Stimulated activated CD8-positive, alpha-beta memory T cell treated with anti-CD3 and anti-CD28 coated beads, Interleukin-7, amount 100 ng/mL, for 24 hours (primary cell): ENCODE results near the gene ODF2L.

ENCODE experiments used
- DNase-seq: peaks from one replicate; pipeline ENCODE4 v3.0.0-alpha.2; 2020; ENCODE audit warnings: low read depth

ODF2L gene

GRCh38 chr1:86395751-86396497, at the start of gene ODF2L:
Gene ODF2L, minus strand, starts transcription at chr1:86396323. Its CDS starts 9,296 bp downstream, at chr1:86387027.
- DNase-seq = peak; percentile 79

GRCh38 chr1:86445919-86446318, 49.8 kb upstream of the ODF2L start:
- DNase-seq = no peak

- no peak for DNase-seq
These were observed 45.9 kb upstream of the ODF2L start for GRCh38 chr1:86441997-86442396.

- no peak for DNase-seq
These were observed 45.5 kb upstream of the ODF2L start for GRCh38 chr1:86441581-86441980.

- no peak for DNase-seq
These were observed 39.9 kb upstream of the ODF2L start for GRCh38 chr1:86436041-86436440.

- no peak for DNase-seq
These were observed 39.2 kb upstream of the ODF2L start for GRCh38 chr1:86435327-86435726.

- no peak for DNase-seq
These were observed 37.9 kb upstream of the ODF2L start for GRCh38 chr1:86434059-86434458.

- no peak for DNase-seq
These were observed 34.3 kb upstream of the ODF2L start for GRCh38 chr1:86430376-86430775.

- no peak for DNase-seq
These were observed 33.7 kb upstream of the ODF2L start for GRCh38 chr1:86429835-86430234.

- DNase-seq = no peak
These were observed 33.1 kb upstream of the ODF2L start for GRCh38 chr1:86429122-86429725.

- DNase-seq = no peak
These were observed 27.8 kb upstream of the ODF2L start, which contains the start of gene CLCA2 for GRCh38 chr1:86423873-86424272. Gene CLCA2, plus strand, starts transcription at chr1:86424171. Its CDS starts 77 bp downstream, at chr1:86424248.

- no peak for DNase-seq
These were observed 27.4 kb upstream of the ODF2L start for GRCh38 chr1:86423473-86423872.

GRCh38 chr1:86421601-86422280, 25.6 kb upstream of the ODF2L start:
- no peak for DNase-seq

- DNase-seq = no peak
These were observed 23.3 kb upstream of the ODF2L start for GRCh38 chr1:86419277-86419903.

GRCh38 chr1:86416343-86416742, 20.2 kb upstream of the ODF2L start:
- no peak for DNase-seq

- no peak for DNase-seq
These were observed 14.8 kb upstream of the ODF2L start for GRCh38 chr1:86410879-86411278.

GRCh38 chr1:86409416-86410021, 13.4 kb upstream of the ODF2L start:
- DNase-seq = no peak

- no peak for DNase-seq
These were observed 371 bp upstream of the ODF2L start for GRCh38 chr1:86396498-86396890.

GRCh38 chr1:86394416-86394815, 1.7 kb downstream of the ODF2L start:
- DNase-seq = no peak

GRCh38 chr1:86389307-86389706, 6.8 kb downstream of the ODF2L start:
- DNase-seq = no peak

GRCh38 chr1:86388777-86389176, 7.3 kb downstream of the ODF2L start:
- DNase-seq = no peak

- DNase-seq = no peak
These were observed 8.1 kb downstream of the ODF2L start for GRCh38 chr1:86387916-86388627.
